ENCODE measurements around the gene LAX1.
A peak's percentile ranks its signal among the peaks of the same experiment; 100 is the strongest.
"Not testable (repeated sequence)": the region's sequence is repeated elsewhere in the genome, so short reads cannot be mapped to it uniquely, and the experiment has no call there.

LAX1 gene

GRCh38 chr1:203791498-203791897, 26.5 kb downstream of the LAX1 start:
- no peak overlapping the region for H3K4me3 ChIP-seq (ENCODE audit: low read depth, low read length)
- TF ChIP-seq CTCF (IDR thresholded peaks at IDR 0.05; ENCODE audit: low read depth, low read length), result no peak

GRCh38 chr1:203792486-203792885, 27.5 kb downstream of the LAX1 start:
- H3K4me3 ChIP-seq (ENCODE audit: low read depth, low read length), result no peak overlapping the region
- no peak for TF ChIP-seq CTCF (IDR thresholded peaks at IDR 0.05; ENCODE audit: low read depth, low read length)

- not testable (repeated sequence) for H3K4me3 ChIP-seq (ENCODE audit: low read depth, low read length)
These were observed 28.6 kb downstream of the LAX1 start for GRCh38 chr1:203793561-203793960.

GRCh38 chr1:203794764-203795440, 29.9 kb downstream of the LAX1 start:
- peak overlapping the region; percentile 41 for H3K4me3 ChIP-seq (ENCODE audit: low read depth, low read length)
- no peak for TF ChIP-seq CTCF (IDR thresholded peaks at IDR 0.05; ENCODE audit: low read depth, low read length)

- peak within 1 kb of the TSS; percentile 76 for H3K4me3 ChIP-seq (ENCODE audit: low read depth, low read length)
- TF ChIP-seq CTCF (IDR thresholded peaks at IDR 0.05; ENCODE audit: low read depth, low read length), result no peak
These were observed 30.7 kb downstream of the LAX1 start, which contains the start of the genes ZBED6 and ZC3H11A for GRCh38 chr1:203795441-203796235. Gene ZBED6 (plus strand): TSS chr1:203795623. CDS start chr1:203797523, 1,900 bp downstream. Gene ZC3H11A (plus strand): TSS chr1:203795623. CDS start chr1:203817071, 21,448 bp downstream.

- H3K4me3 ChIP-seq (ENCODE audit: low read depth, low read length), result peak overlapping the region; percentile 76
- no peak for TF ChIP-seq CTCF (IDR thresholded peaks at IDR 0.05; ENCODE audit: low read depth, low read length)
These were observed 31.2 kb downstream of the LAX1 start for GRCh38 chr1:203796236-203796605.

GRCh38 chr1:203797216-203797615, 32.2 kb downstream of the LAX1 start:
- no peak for TF ChIP-seq CTCF (IDR thresholded peaks at IDR 0.05; ENCODE audit: low read depth, low read length)
- H3K4me3 ChIP-seq (ENCODE audit: low read depth, low read length), result peak overlapping the region; percentile 76

Measured in WI38 (cell line).